Daoy (cell line): ENCODE data around the gene RAD51B. TPM values are rescaled to one million over a fixed set of nuclear protein-coding genes. Genes with fewer than 3 reads are reported as not detected.

Experiments
- DNase-seq: peaks from one replicate; pipeline ENCODE4 v3.0.0-alpha.2; 2015; ENCODE audit warnings: low read depth
- total RNA-seq: library from RNA; depleted of rRNA; stranded (reverse); fragments of >200 nt; shearing (Covaris generic); gene quantifications from 2 replicates; pipeline ENCODE4 v1.2.3, GENCODE V29; 2014

The RAD51B gene
- total RNA-seq, 1 experiment from 2014 or later = 15.8 TPM

- no peak for DNase-seq
These were observed 73.0 kb downstream of the RAD51B start for GRCh38 chr14:67892466-67893100.

- DNase-seq = no peak
These were observed 80.7 kb downstream of the RAD51B start for GRCh38 chr14:67900231-67900630.

- peak; percentile 6 for DNase-seq
These were observed 88.6 kb downstream of the RAD51B start for GRCh38 chr14:67908052-67908754.

- no peak for DNase-seq
These were observed 92.0 kb downstream of the RAD51B start for GRCh38 chr14:67911562-67911961.

- no peak for DNase-seq
These were observed 96.9 kb downstream of the RAD51B start for GRCh38 chr14:67916430-67916829.

GRCh38 chr14:67917006-67917405 lies 97.4 kb downstream of the RAD51B start:
- no peak for DNase-seq

- DNase-seq = no peak
These were observed 99.3 kb downstream of the RAD51B start for GRCh38 chr14:67918838-67919237.

GRCh38 chr14:67919259-67920032 lies 99.9 kb downstream of the RAD51B start:
- no peak for DNase-seq

GRCh38 chr14:67926821-67927220 lies 107.2 kb downstream of the RAD51B start:
- no peak for DNase-seq

GRCh38 chr14:67927244-67927643 lies 107.7 kb downstream of the RAD51B start:
- no peak for DNase-seq

GRCh38 chr14:67928375-67928774 lies 108.8 kb downstream of the RAD51B start:
- DNase-seq = no peak

- DNase-seq = no peak
These were observed 113.2 kb downstream of the RAD51B start for GRCh38 chr14:67932708-67933246.

- DNase-seq = no peak
These were observed 113.7 kb downstream of the RAD51B start for GRCh38 chr14:67933266-67933665.

- peak; percentile 76 for DNase-seq
These were observed 114.5 kb downstream of the RAD51B start for GRCh38 chr14:67934087-67934486.

- no peak for DNase-seq
These were observed 115.3 kb downstream of the RAD51B start for GRCh38 chr14:67934862-67935261.

GRCh38 chr14:67935371-67935770 lies 115.8 kb downstream of the RAD51B start:
- DNase-seq = no peak

GRCh38 chr14:67938071-67938470 lies 118.5 kb downstream of the RAD51B start:
- DNase-seq = no peak

- DNase-seq = peak; percentile 81
These were observed 121.2 kb downstream of the RAD51B start for GRCh38 chr14:67940486-67941455.

- DNase-seq = peak; percentile 52
These were observed 122.0 kb downstream of the RAD51B start for GRCh38 chr14:67941456-67942018.

- no peak for DNase-seq
These were observed 122.6 kb downstream of the RAD51B start for GRCh38 chr14:67942080-67942710.
